Activated T-cell treated with anti-CD3 and anti-CD28 coated beads, Interleukin-2, amount 50 U/mL, for 72 hours (primary cell): ENCODE measurements around the gene HELZ. TPM values are rescaled to one million over a fixed set of nuclear protein-coding genes. Genes with fewer than 3 reads are reported as not detected.

Experiments used
- ATAC-seq, 2 donors: fragments of 150-1000 bp; cut with Tn5 transposase; replicated peaks in 1 of 2; 2 replicates each; pipeline ENCODE4 v1.10.0; 2021; ENCODE audit warnings: moderate library complexity in 2 of 2, mild to moderate bottlenecking in 1 of 2
- DNase-seq, 2 donors: peaks; one replicate each; pipeline ENCODE4 v3.0.0; 2021 to 2022; ENCODE audit warnings: mixed read lengths in 1 of 2
- H3K27ac Mint-ChIP-seq: one replicate; pipeline ENCODE4 v1.8.0; 2022; ENCODE audit warnings: mild to moderate bottlenecking, moderate library complexity, mixed read lengths
- H3K27me3 Mint-ChIP-seq: one replicate; pipeline ENCODE4 v1.8.0; 2022; ENCODE audit warnings: low read depth, mixed read lengths
- H3K36me3 Mint-ChIP-seq, 2 donors: one replicate each; pipeline ENCODE4 v1.8.0; 2022; ENCODE audit warnings: mixed read lengths in 2 of 2, mild to moderate bottlenecking in 1 of 2; ENCODE audit not compliant: insufficient read depth in 2 of 2
- H3K4me1 Mint-ChIP-seq: one replicate; pipeline ENCODE4 v1.8.0; 2022; ENCODE audit warnings: low read depth, mixed read lengths
- H3K4me3 Mint-ChIP-seq, 2 donors: one replicate each; pipeline ENCODE4 v1.8.0; 2022; ENCODE audit warnings: mild to moderate bottlenecking in 2 of 2, mixed read lengths in 2 of 2, moderate library complexity in 2 of 2
- H3K9me3 Mint-ChIP-seq, 2 donors: one replicate each; pipeline ENCODE4 v1.8.0; 2022; ENCODE audit warnings: mixed read lengths in 2 of 2
- total RNA-seq, 2 donors: library from RNA; stranded (reverse); gene quantifications; one replicate each; pipeline ENCODE4 v1.2.3, GENCODE V29; 2022

The HELZ gene
- total RNA-seq, 2 donors from 2014 or later, result 51.3 to 52.0 TPM

DNA sequence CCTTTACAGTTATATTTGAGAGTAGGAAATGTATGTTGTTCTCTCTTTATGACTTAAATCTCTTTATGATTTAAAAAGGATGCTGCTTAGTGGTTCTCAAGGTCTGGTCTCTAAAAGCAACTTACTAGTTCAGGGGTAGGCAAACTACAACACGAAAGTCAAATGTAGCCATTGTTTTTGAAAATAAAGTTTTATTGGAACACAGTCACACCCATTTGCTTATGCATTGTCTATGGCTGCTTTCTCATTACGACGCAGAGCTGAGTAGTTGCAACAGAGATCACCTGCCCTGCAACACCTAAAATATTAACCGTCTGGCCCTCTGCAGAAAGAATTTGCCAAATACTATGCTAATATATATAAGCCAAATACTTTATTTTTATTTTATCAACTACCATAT is 58.2 kb downstream of the HELZ start:
- no peaks in the 10 kb centered on the region for H3K27me3 Mint-ChIP-seq
- DNase-seq, result no peak
- peaks cover 27% of the 10 kb centered on the region for H3K4me1 Mint-ChIP-seq
- no peak overlapping the region for H3K27ac Mint-ChIP-seq
- no peak for ATAC-seq
- H3K36me3 Mint-ChIP-seq, result peaks cover 0 to 15% of the 10 kb centered on the region in 2 donors
- no peaks in the 10 kb centered on the region for H3K9me3 Mint-ChIP-seq
- H3K4me3 Mint-ChIP-seq, result no peak overlapping the region

- Mint-ChIP-seq H3K9me3 (no peaks in the 10 kb centered on the region), H3K36me3 (peaks cover 0 to 9% of the 10 kb centered on the region in 2 donors), H3K4me3 (no peak overlapping the region), H3K27ac (no peak overlapping the region), H3K27me3 (no peaks in the 10 kb centered on the region), H3K4me1 (peaks cover 8% of the 10 kb centered on the region)
- DNase-seq, result no peak
- no peak for ATAC-seq
These were observed 61.5 kb downstream of the HELZ start for GRCh38 chr17:67183531-67183930.

DNA sequence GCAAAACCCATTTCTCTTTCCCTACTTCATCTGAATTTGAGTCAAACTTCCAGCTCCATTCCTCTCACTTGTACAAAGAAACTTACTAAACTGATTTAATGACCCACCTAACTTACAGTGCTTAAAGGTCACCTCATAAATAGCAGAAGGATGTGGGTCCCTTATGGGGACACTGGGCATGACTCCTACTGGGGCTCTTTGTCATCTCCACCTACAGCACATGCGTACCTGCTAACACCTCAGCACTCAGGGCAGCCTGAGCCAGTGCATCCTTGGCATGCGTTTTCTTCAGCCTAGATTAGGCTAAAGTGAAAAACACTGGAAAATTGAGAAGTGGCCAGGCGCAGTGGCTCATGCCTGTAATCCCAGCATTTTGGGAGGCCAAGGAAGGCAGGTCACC is 63.2 kb downstream of the HELZ start:
- Mint-ChIP-seq H3K27ac (no peak overlapping the region), H3K9me3 (no peaks in the 10 kb centered on the region), H3K27me3 (no peaks in the 10 kb centered on the region), H3K36me3 (peaks cover 0 to 1% of the 10 kb centered on the region in 2 donors), H3K4me3 (no peak overlapping the region), H3K4me1 (no peaks in the 10 kb centered on the region)
- no peak for DNase-seq
- no peak for ATAC-seq

DNA sequence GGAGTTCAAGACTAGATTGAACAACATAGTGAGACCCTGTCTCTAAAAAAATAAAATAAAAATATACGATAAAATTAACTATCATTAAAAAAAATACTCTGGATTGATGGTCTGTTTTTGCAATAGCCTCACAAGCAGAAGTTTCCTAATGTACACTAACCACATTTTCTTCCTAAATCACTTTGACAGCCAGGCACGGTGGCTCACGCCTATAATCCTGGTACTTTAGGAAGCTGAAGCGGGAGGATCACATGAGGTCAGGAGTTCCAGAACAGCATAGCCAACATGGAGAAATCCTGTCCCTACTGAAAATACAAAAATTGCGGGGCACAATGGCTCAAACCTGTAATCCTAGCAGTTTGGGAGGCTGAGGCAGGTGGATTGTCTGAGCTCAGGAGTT is 64.7 kb downstream of the HELZ start:
- Mint-ChIP-seq H3K27me3 (no peaks in the 10 kb centered on the region), H3K36me3 (peaks cover 2 to 5% of the 10 kb centered on the region in 2 donors), H3K9me3 (no peaks in the 10 kb centered on the region), H3K4me1 (no peaks in the 10 kb centered on the region), H3K27ac (no peak overlapping the region), H3K4me3 (no peak overlapping the region)
- no peak for DNase-seq
- no peak for ATAC-seq

DNA sequence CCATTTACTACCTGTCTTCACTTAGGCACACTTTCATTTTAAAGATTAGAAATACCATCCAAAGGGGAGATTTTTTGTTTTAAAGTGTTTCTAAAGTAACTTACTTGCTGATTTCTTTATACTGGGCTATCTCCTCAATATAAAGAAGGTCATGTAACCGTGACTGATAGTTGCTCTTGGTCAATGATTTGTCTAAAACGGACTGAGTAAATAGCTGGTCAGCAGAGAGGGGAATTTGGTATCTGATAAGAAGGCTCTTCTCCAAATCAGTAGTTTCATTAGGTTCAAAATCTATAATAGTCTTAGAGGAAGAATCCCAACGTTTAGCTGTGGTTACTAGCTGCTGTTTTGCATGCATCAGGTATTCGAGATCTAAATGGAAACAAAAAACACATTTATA is 66.4 kb downstream of the HELZ start:
- no peaks in the 10 kb centered on the region for H3K4me1 Mint-ChIP-seq
- H3K27ac Mint-ChIP-seq, result no peak overlapping the region
- ATAC-seq (no peak), DNase-seq (no peak)
- peaks cover 2 to 10% of the 10 kb centered on the region in 2 donors for H3K36me3 Mint-ChIP-seq
- H3K27me3 Mint-ChIP-seq, result no peaks in the 10 kb centered on the region
- no peak overlapping the region for H3K4me3 Mint-ChIP-seq
- no peaks in the 10 kb centered on the region for H3K9me3 Mint-ChIP-seq

- no peak overlapping the region for H3K4me3 Mint-ChIP-seq
- no peaks in the 10 kb centered on the region for H3K9me3 Mint-ChIP-seq
- DNase-seq, result no peak
- no peaks in the 10 kb centered on the region for H3K4me1 Mint-ChIP-seq
- H3K36me3 Mint-ChIP-seq, result peaks cover 2 to 10% of the 10 kb centered on the region in 2 donors
- no peak for ATAC-seq
- H3K27ac Mint-ChIP-seq, result no peak overlapping the region
- H3K27me3 Mint-ChIP-seq, result no peaks in the 10 kb centered on the region
These were observed 67.3 kb downstream of the HELZ start for GRCh38 chr17:67177732-67178131.

DNA sequence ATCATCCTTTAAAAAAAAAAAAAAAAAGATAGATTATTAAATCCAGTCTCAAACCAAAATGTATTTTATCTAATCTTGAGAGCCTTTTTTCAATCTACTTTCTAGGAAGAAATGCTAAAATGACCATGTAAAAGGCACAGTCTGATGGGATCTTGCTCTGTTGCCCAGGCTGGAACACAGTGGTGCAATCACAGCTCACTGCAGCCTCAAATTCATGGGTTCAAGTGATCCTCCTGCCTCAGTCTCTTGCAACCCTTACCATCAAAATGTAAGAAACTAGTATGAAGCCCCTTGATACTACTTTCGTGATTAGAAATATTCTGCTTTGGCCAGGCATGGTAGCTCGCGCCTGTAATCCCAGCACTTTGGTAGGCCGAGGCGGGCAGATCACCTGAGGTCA is 70.8 kb downstream of the HELZ start:
- Mint-ChIP-seq H3K4me3 (no peak overlapping the region), H3K4me1 (no peaks in the 10 kb centered on the region), H3K36me3 (peaks cover 5 to 18% of the 10 kb centered on the region in 2 donors), H3K27me3 (no peaks in the 10 kb centered on the region), H3K9me3 (peaks cover 0 to 2% of the 10 kb centered on the region in 2 donors), H3K27ac (no peak overlapping the region)
- no peak for DNase-seq
- no peak for ATAC-seq

- Mint-ChIP-seq H3K27me3 (no peaks in the 10 kb centered on the region), H3K9me3 (peaks cover 0 to 2% of the 10 kb centered on the region in 2 donors), H3K4me1 (no peaks in the 10 kb centered on the region), H3K27ac (peak overlapping the region; percentile 31), H3K36me3 (peaks cover 5 to 17% of the 10 kb centered on the region in 2 donors), H3K4me3 (no peak overlapping the region)
- DNase-seq (no peak), ATAC-seq (no peak)
These were observed 73.4 kb downstream of the HELZ start for GRCh38 chr17:67171560-67171959.

DNA sequence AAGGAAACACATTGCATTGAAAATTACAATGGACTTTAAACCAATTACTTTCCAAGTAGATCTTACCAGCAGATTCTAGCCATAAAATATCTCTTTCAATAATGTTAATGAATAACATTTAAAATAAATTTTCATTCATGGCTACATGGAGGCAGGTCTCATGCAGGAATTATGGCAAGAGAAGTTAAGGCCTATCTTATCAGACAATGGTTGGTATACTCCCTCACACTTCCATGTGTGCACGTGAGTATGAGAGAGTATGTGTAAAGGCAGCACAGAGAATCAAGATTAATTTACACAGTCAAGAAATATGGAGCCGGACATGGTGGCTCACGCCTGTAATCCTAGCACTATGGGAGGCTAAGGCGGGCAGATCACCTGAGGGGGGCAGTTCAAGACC is 76.5 kb downstream of the HELZ start:
- ATAC-seq, result no peak
- Mint-ChIP-seq H3K9me3 (peaks cover 0 to 2% of the 10 kb centered on the region in 2 donors), H3K27me3 (no peaks in the 10 kb centered on the region), H3K4me1 (no peaks in the 10 kb centered on the region), H3K27ac (peak overlapping the region; percentile 81), H3K4me3 (no peak overlapping the region), H3K36me3 (peaks cover 9 to 19% of the 10 kb centered on the region in 2 donors)
- DNase-seq, result no peak

DNA sequence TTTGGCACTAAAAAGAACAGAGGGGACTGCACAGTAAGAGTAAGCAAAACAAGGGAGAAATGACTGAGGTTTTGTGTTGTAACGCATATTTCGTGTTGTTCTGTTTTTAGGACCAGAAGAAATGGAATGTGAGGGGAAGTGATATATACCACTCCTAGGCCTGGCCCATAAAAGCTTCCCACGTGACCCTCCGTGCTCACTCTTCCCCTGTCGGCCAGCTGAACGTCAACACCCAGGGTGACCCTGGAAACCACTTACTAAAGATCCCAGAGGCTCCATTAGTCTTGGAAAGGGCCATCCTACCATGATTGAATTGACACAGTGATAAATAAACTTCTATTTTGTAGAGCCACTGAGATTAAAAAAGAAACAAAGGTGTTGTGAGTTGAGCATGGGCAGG is 79.8 kb downstream of the HELZ start:
- Mint-ChIP-seq H3K4me3 (no peak overlapping the region), H3K27ac (no peak overlapping the region), H3K36me3 (peaks cover 5 to 19% of the 10 kb centered on the region in 2 donors), H3K27me3 (no peaks in the 10 kb centered on the region), H3K4me1 (no peaks in the 10 kb centered on the region), H3K9me3 (no peaks in the 10 kb centered on the region)
- no peak for DNase-seq
- ATAC-seq, result no peak

DNA sequence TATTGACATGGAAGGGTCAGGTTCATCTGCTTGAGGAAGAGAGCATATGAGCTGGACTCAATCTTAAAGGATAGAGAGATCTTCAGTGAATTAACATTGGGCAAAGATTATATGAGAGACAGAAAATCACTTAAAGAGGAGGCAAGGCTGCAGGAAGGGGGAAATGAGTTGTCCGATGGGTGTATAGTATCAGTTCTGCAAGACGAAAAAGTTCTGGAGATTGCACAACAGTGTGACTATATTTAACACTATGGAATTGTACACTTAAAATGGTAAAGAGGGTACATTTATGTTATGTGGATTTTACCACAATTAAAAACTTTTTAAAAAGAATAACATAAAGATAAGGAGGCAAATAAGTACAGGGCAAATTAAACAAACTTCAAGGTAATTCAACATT is 80.7 kb downstream of the HELZ start:
- Mint-ChIP-seq H3K36me3 (peaks cover 5 to 17% of the 10 kb centered on the region in 2 donors), H3K4me1 (no peaks in the 10 kb centered on the region), H3K9me3 (no peaks in the 10 kb centered on the region), H3K27me3 (no peaks in the 10 kb centered on the region), H3K27ac (no peak overlapping the region), H3K4me3 (no peak overlapping the region)
- DNase-seq, result no peak
- no peak for ATAC-seq

DNA sequence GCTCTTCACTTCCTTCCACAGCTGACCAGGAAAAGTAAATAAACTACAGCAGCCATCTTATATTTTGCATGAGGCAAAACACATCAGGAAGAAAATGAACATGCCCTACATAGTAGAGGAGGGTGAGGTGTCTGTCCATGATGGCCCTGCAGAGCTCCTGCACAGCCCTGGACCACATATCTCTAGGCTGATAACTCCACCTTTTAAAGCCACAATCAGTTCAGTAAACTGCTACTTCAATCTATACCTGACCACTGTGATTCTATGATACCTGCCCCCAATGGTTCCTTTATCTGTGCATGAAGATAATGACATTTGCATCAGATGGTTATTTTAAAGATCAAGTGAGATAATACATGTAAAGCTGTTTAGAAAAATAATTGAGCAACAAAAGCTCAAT is 82.2 kb downstream of the HELZ start:
- Mint-ChIP-seq H3K4me3 (no peak overlapping the region), H3K27ac (no peak overlapping the region), H3K27me3 (no peaks in the 10 kb centered on the region), H3K9me3 (no peaks in the 10 kb centered on the region), H3K4me1 (peaks cover 3% of the 10 kb centered on the region), H3K36me3 (peaks cover 6 to 21% of the 10 kb centered on the region in 2 donors)
- DNase-seq, result no peak
- ATAC-seq, result no peak

- peaks cover 10 to 30% of the 10 kb centered on the region in 2 donors for H3K36me3 Mint-ChIP-seq
- no peaks in the 10 kb centered on the region for H3K27me3 Mint-ChIP-seq
- ATAC-seq (no peak), DNase-seq (no peak)
- peaks cover 14% of the 10 kb centered on the region for H3K4me1 Mint-ChIP-seq
- no peak overlapping the region for H3K4me3 Mint-ChIP-seq
- peaks cover 0 to under 1% of the 10 kb centered on the region in 2 donors for H3K9me3 Mint-ChIP-seq
- no peak overlapping the region for H3K27ac Mint-ChIP-seq
These were observed 83.4 kb downstream of the HELZ start for GRCh38 chr17:67161573-67161972.

GRCh38 chr17:67160791-67161190 is 84.2 kb downstream of the HELZ start:
- Mint-ChIP-seq H3K4me3 (no peak overlapping the region), H3K9me3 (peaks cover 0 to 1% of the 10 kb centered on the region in 2 donors), H3K27me3 (no peaks in the 10 kb centered on the region), H3K27ac (no peak overlapping the region), H3K36me3 (peaks cover 13 to 34% of the 10 kb centered on the region in 2 donors), H3K4me1 (peaks cover 14% of the 10 kb centered on the region)
- DNase-seq (no peak), ATAC-seq (no peak)
